Measurements from ENCODE around the gene M1AP.

Gene M1AP

GRCh38 chr2:74526649-74527230 is 121.4 kb downstream of the M1AP start:
- no peak for DNase-seq (ENCODE audit: low read depth in 3 of 3)

GRCh38 chr2:74525717-74526648 is 122.1 kb downstream of the M1AP start, which contains the start of gene DQX1:
Gene DQX1, minus strand, starts transcription at chr2:74526231. Its CDS starts 502 bp downstream, at chr2:74525729.
- DNase-seq (ENCODE audit: low read depth in 3 of 3) = no peak

- DNase-seq (ENCODE audit: low read depth in 3 of 3) = no peak
Measured at GRCh38 chr2:74524955-74525716, 123.0 kb downstream of the M1AP start.

DNA sequence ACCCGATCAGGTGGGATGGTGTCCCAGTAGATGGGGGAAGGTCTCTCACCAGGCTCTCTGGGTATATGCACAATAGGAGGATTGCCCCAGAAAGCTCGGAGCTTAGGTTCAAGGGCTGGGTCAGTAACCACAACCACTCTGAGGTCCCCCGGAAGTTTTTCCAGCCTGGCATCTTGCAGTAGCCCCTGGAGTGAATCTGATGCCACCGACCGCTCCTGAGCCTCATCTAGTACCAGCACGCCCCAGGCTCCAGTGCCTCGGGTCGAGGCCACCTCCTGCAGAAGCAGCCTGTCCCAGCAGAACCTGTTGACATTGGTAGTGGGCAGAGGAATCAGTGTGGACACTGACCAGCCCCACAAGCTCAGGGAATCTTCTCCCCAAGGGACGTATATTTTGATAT is 124.1 kb downstream of the M1AP start:
- no peak for DNase-seq (ENCODE audit: low read depth in 3 of 3)

- DNase-seq (ENCODE audit: low read depth in 3 of 3) = no peak
Measured at GRCh38 chr2:74522516-74522915, 125.6 kb downstream of the M1AP start.

DNA sequence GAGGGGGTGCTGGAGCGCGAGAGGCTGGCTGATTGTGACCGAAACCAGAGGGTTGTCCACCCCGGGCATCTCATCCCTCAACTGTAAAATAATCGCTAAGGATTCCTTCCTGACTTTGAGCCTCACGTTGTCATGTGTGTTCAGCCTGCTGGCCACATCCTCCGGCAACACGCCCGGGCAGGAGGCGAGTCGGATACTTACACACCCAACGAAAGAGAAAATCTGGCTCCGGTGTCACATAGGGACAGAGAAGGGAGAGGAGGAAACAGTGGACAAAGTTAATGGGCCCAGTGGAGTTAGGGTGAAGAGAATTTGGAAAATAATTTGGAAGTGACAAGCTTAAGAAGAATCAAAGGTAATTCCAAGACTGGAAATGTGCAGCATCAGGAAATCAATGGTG is 131.5 kb downstream of the M1AP start:
- DNase-seq (ENCODE audit: low read depth in 3 of 3) = no peak

DNA sequence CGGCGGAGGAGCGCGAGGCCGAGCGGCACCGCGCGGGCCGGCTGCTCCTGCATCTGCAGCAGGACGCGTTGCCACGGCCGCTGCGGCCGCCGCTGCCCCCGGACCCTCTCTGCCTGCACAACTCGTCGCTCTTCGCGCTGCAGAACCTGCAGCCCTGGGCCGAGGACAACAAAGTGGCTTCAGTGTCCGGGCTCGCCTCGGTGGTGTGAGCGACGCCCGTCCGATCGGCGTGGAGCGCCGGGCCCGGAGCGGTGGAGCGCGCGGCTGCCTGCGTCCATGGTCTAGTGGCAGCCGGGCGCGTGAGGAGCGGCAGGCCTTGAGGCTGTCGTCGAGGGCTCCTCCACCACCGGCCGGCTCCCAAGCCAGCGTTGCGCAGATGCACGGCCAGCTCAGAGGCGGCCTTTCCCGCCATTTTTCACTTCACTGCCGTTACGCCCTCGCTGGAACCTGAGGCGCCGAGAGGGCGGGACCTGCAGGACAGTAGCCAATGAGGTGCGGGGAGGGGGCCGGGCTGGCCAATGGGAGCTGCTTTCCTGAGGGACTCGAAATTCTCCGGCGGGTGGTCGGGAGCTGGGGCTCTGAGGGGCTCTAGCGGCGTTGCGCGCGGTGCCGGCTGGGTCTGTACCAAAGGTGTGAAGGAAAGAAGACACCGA is 132.0 kb downstream of the M1AP start:
- DNase-seq (ENCODE audit: low read depth in 3 of 3) = peak in 2 of 3 donors; percentile 58 to 71

GRCh38 chr2:74515271-74515980 is 132.7 kb downstream of the M1AP start:
- no peak for DNase-seq (ENCODE audit: low read depth in 3 of 3)

GRCh38 chr2:74514368-74515270 is 133.5 kb downstream of the M1AP start, which contains the start of gene TLX2:
Gene TLX2, plus strand, starts transcription at chr2:74514450. Its CDS starts 357 bp downstream, at chr2:74514807.
- DNase-seq (ENCODE audit: low read depth in 3 of 3) = no peak

GRCh38 chr2:74513605-74514367 is 134.3 kb downstream of the M1AP start:
- DNase-seq (ENCODE audit: low read depth in 3 of 3) = no peak

DNA sequence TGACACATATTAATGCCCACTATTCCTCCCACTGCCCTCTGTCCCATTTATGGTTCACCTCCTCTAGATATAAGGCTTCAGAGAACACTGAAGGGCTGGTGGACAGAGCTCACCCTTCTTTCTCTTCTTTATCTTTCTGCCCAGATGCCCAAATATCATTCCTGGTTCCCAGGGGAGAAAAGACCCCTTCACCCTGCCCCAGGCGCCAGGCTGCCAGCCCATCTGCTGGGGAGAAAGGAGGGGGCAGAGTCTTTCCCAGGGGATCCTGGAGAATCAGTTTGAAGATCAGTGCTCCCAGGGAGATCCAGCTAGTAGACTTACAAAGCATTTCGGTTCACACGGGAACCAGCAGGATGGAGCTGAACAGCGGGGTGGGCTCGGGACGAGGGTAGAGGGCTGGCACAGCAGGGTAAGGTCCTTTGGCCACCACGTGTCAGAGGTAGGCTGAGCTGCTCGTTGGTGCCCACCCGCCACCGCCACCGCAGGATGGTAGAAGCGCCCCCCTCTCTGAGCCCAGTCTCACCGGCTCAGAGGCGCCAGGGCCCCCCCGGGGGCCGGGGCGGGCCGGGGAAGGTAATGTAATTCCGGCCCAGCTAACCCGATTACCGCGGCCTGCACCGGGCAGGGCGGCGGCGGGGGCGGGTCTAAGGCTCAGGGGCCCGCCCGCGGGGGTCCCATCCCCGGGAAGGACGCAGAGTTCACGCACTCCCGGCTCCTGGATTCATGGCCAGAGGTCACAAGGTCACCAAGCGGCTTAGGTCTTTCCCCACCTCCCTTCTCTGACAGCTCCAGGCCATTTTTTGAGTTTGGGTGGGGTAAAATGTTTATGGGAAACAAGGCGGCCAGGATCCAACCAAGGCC is 135.2 kb downstream of the M1AP start:
- DNase-seq (ENCODE audit: low read depth in 3 of 3) = no peak

DNA sequence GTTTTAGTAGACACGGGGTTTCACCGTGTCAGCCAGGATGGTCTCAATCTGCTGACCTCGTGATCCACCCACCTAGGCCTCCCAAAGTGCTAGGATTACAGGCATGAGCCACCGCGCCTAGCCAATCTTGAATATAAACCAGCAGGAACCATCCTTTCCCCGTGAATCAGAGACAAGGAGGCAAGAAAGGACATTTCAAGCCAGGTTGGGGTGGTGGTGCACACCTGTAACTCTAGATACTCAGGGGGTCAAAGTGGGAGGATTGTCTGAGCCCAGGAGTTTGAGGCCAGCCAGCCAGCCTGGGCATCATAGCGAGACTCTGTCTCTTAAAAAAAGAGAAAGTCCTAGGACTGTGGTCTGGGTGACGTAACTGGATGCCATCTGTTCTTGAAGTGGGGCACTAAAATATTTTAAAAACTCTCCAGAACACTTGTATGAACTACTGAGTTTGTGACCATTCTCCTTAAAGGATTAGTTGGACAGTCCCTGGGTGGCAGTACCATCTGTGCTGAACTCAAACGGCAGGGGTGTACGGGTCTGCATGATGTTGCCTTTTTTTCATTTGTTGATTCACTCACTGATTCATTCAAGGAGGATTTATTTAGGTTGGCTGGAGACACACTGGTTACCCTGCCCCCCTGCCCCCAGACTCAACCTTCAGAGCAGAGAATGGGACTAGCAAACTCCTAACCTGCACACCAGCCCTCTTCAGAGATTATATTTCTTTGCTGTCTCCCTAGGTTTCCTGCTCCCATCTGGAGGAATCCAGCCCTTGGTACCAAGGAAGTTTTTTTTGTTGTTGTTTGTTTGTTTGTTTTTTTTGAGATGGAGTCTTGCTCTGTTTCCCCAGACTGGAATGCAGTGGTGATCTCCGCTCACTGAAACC is 136.8 kb downstream of the M1AP start:
- DNase-seq (ENCODE audit: low read depth in 3 of 3) = no peak

DNA sequence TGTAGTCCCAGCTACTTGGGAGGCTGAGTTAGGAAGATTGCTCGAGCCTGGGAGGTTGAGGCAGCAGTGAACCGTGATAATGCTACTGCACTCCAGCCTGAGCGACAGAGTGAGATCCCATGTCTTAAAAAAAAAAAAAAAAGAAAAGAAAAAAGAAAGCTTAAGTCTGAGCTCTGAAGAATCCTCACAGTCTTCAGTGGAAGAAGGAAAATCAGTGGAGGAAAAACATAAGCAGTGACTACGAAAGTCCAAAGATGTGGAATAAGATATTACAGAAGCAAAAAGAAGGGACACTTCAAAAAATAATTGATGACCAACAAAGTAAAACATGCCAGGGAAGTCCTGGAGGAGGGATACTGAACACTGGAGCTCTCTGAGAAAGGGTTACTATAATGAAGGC is 137.9 kb downstream of the M1AP start:
- DNase-seq (ENCODE audit: low read depth in 3 of 3) = no peak

DNA sequence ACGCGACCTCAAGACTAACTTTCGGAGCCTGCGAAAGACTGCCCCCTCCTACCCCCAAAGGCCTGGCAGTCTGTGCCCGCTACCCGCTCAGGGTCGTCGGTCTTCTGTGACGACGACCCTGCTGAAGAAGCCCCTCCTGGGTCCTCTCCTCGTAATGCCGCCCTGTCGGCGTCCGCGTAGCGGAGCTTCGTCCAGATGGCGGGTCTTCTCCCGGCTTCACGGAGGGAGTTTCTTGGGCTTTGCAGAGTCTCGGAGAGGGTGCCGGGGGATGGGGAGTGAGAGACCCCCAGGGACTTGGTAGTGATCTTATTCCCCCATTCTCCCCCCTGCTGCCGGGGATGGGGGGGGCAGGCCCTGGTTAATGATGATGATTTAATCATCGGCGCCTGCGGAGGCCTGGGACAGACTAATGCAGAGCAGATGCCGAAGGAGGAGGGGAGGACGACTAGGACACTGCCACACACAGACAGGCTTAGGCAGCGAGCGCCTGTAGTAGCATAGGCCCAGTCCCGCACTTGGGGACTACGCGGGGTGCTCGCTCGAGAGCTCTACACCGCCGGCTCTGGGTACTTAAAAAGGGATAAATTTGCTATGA is 140.1 kb downstream of the M1AP start:
- DNase-seq (ENCODE audit: low read depth in 3 of 3) = no peak

All from stimulated activated CD4-positive, alpha-beta T cell treated with anti-CD3 and anti-CD28 coated beads, TNF-alpha, amount 100 ng/mL, for 48 hours (primary cell).